GM19395 (cell line): ENCODE results near the gene NXPE3.
"Not testable (repeated sequence)": the region's sequence is repeated elsewhere in the genome, so short reads cannot be mapped to it uniquely, and the experiment has no call there.

Experiments used
- ATAC-seq: cut with Tn5 transposase; IDR thresholded peaks from one replicate; pipeline ENCODE4 v1.9.1; 2021; ENCODE audit warnings: mild to moderate bottlenecking, moderate library complexity; ENCODE audit not compliant: unreplicated experiment

NXPE3 gene

DNA sequence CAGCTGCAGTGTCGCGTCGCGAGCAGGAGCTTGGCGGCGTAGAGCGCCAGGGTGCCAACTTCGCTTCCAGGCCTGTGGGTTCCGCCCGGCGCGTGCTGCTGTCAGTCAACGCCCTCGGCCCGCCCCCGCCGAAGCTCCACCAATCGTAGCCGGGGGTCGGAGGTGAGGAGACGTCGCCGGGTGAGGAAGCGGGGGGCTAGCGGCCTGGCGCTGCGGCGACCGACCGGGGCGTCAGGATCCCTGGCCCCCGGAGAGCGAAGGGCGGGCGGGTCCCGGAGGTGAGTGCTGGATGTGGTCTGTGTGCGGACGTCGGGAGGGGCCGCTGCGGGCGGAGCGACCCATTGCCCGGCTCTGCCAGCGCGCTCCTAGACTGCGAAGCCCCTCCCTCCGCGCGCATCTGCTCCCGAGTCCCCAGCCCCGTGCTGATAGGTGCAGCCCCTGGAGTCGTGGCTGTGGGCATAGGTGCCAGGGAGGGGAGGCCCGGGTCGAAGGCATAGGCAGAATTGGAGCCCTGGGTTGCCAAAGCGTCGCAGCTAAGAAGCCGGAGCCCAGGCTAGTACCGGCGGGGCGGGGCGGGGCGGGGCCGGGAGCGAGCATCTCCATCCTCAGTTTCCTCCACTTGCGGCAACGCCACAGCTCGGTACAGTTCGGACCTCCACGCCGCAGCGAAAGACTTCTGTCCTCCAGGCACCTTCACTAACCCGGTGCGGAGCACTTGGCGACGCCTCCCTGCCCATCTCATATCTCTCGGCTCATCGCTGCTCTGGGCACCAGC is at the start of gene NXPE3:
Gene NXPE3 (plus strand): TSS at position 165 of the 775 bp plus-strand sequence. CDS start 6,386 bp downstream, outside the sequence.
- ATAC-seq: peak; percentile 93

GRCh38 chr3:101729586-101729985 is 49.4 kb upstream of the NXPE3 start:
- ATAC-seq: no peak

- ATAC-seq: no peak
Observed at GRCh38 chr3:101730839-101731238, 48.2 kb upstream of the NXPE3 start.

- ATAC-seq: no peak
Observed at GRCh38 chr3:101732240-101732641, 46.8 kb upstream of the NXPE3 start.

DNA sequence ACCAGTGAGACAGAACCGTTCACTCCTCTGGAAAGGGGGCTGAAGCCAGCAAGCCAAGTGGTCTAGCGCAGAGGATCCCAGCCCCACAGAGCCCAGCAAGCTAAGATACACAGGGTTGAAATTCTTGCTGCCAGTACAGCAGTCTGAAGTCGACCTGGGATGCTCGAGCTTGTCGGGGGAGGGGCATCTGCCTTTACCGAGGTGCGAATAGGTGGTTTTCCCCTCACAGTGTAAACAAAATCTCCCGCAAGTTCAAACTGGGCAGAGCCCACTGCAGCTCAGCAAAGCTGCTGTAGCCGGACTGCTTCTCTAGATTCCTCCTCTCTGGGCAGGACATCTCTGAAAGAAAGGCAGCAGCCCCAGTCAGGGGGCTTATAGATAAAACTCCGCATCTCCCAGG is 43.2 kb upstream of the NXPE3 start:
- no peak for ATAC-seq

DNA sequence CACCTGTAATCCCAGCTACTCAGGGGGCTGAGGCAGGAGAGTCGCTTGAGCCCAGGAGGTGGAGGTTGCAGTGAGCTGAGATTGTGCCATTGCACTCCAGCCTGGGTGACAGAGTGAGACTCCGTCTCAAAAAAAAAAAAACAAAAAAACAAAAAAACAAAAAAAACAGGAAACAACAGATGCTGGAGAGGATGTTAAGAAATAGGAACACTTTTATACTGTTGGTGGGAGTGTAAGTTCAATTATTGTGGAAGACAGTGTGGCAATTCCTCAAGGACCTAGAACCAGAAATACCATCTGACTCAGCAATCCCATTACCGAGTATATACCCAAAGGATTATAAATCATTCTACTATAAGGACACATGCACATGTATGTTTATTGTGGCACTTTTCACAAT is 37.1 kb upstream of the NXPE3 start:
- not testable (repeated sequence) for ATAC-seq

DNA sequence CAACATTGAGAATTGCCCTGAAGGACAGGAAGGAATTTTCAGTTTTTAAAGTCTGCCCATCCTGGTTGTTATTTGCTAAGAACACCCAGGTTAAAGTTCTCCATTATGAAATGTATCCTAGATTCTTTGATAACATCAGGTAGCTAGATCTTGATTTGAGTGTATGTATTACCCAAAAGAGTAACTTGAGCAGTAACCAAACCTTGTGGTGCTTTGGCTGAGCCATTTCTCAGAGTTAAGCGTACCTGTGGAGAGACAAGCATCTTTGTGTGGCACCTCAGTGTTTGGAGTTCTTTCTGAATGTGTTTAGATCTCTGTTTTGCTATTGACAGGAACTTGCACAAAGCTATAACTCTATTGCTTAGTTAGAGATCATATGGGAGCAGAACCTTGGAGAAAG is 34.2 kb upstream of the NXPE3 start:
- ATAC-seq: no peak

DNA sequence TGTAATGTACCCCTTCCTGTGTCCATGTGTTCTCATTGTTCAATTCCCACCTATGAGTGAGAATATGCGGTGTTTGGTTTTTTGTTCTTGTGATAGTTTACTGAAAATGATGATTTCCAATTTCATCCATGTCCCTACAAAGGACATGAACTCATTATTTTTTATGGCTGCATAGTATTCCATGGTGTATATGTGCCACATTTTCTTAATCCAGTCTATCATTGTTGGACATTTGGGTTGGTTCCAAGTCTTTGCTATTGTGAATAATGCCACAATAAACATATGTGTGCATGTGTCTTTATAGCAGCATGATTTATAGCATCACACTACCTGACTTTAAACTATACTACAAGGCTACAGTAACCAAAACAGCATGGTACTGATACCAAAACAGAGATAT is 33.1 kb upstream of the NXPE3 start:
- ATAC-seq: not testable (repeated sequence)

- not testable (repeated sequence) for ATAC-seq
Observed at GRCh38 chr3:101753386-101754113, 25.5 kb upstream of the NXPE3 start.

DNA sequence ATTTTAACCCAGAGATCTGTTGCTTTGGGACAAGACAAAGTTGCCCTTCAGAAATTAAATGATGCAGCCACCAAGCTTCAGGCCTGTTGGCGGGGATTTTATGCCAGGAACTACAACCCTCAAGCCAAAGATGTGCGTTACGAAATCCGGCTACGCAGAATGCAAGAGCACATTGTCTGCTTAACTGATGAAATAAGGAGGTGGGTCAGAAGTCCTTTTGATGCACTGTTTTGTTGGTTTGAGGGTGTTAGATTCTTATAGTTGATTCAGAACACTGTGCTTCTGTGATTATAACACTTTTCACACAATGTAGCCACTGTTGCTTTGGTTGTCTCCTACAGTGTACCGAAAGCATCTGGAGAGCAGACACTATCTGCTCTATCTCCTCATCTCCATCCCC is 20.8 kb upstream of the NXPE3 start:
- ATAC-seq: no peak

DNA sequence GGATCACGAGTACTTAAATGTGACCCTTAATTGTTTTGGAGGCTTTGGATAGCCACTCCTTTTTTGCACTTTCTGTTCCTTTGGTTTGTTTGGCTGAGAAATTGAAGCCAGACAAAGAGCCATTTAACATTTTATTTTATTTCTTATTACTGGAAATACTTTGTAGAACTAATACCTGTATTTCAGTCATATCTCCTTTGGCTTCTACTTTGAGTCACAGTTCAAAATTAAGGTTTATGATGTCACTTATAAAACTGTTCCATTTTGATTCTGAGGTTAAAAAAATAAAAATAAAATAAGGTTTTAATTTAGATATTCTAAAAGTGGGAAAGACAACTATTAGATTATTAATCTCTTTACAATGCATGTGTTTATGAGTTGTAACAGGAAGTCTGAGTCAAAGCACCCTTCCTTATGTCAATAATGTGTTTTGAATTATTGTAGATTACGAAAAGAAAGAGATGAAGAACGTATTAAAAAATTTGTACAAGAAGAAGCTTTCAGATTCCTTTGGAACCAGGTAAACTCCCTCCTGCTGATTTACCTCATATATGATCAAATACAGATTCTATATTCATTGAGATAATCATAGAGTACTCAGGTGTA is 16.9 kb upstream of the NXPE3 start:
- no peak for ATAC-seq

GRCh38 chr3:101777745-101778281 is 1.2 kb upstream of the NXPE3 start:
- not testable (repeated sequence) for ATAC-seq

DNA sequence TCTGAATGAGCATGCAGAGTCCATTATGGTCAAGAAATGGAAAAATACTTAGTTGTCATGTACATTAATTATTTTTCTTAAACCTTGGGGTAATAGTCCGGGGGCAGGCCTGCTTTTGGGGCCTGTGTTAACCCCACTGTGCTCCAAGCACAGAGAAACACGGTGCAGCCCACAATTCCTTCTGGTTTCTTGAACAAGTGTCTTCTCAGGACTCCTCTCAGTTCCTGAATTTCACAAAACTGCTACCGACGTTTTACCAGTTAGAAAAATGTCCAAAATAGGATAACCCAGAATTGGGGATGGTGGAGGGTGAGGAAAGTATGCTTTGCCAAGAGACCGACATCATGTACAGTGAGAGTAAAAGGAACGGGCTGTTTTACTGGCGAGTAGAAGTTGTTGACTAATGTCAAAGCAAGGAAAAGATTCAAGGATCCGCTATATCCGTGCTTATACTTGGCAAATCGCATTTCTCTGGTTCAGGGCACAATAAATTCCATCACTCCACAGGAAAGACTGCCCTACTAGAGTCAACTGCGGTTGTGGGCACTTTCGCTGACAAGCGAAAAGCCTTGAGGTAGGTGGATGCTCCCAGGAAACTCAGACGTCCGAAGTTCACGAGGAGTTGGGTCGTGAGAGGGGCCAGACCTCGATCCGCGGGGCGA is 495 bp upstream of the NXPE3 start:
- ATAC-seq: peak; percentile 13

- no peak for ATAC-seq
Observed at GRCh38 chr3:101779822-101780381, 891 bp downstream of the NXPE3 start.

DNA sequence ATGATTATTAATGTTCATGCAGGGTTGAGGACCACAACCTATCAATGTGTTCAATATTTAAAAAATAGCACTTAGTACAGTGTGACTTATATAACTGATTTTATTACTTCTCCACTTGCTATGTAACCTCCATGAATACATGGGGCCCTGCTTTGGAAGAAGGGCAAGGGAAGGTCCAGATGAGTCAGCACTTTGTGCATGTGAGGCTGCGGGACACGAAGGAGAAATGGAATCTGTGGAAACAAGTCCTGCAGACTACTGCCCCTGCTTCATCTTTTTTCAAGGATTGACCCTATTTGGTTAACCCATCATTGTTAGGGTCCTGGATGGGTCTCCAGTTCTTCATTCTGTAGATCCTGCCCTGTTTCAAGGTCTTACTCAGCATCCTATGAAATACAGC is 1.6 kb downstream of the NXPE3 start:
- ATAC-seq: no peak

DNA sequence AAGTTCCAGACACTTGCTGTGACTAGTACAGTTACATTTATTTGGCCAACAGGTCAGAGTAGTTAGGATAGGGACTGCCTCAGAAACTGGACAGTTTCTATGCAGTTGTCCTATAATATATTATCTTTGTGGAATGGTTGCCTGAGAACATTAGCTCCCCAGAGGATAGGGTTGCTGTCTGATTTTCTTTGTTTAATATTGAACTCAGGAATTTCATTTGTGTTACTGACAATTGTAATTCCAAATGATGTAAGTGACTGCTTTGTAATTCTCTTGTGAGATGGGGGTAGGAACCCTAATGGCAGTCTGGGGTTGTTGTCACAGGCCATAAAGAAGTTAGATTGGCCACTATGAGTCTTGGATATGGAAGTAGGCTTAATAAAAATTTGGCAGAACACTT is 2.2 kb downstream of the NXPE3 start:
- ATAC-seq: no peak

DNA sequence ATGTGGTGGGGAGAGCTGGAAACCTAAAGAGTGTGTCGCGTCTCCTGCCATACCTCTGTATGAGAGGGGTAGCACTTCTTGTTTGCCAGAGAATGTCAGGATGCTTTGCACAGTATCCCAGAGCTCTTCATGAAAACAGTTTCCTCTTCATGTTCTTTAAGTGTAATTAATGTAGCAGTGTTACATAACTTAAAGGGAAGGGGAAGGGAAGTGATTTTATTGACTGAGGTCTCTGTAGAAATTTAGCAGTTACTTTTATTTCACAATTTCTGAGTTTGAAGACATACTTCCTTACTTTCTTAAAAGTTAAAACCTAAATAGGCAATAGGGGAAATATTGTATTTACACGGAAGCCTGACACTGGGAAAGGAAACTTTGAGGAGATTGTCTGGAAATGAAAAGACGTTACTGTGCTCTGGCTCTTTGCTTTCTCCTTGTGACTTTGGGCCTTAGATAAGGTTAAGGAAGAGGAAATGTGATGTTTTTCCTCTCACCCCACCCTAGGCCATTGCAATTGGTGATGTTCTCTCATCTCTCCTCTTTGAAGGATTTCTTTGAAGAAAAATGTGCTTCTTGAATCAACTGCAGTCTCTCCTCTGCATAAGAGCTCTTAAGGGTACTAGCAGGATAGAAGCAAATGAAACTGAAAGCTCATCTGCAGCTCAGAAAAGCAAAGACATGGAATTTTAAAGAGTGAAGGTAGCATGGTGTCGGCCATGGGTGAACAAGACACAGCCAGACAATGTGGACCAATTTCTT is 6.0 kb downstream of the NXPE3 start:
- no peak for ATAC-seq

DNA sequence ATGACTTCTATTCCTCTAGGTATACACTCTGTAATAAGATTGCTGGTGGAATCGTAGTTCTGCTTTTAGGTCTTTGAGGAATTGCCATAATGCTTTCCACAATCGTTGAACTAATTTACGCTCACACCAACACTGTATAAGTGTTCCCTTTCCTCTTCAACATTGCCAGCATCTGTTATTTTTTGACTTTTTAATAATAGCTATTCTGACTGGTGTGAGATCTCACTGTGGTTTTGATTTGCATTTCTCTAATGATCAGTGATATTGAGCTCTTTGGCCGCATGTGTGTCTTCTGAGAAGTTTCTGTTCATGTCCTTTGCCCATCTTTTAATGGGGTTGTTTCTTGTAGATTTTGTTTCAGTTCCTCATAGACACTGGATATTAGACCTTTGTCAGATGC is 12.8 kb downstream of the NXPE3 start:
- peak; percentile 98 for ATAC-seq

DNA sequence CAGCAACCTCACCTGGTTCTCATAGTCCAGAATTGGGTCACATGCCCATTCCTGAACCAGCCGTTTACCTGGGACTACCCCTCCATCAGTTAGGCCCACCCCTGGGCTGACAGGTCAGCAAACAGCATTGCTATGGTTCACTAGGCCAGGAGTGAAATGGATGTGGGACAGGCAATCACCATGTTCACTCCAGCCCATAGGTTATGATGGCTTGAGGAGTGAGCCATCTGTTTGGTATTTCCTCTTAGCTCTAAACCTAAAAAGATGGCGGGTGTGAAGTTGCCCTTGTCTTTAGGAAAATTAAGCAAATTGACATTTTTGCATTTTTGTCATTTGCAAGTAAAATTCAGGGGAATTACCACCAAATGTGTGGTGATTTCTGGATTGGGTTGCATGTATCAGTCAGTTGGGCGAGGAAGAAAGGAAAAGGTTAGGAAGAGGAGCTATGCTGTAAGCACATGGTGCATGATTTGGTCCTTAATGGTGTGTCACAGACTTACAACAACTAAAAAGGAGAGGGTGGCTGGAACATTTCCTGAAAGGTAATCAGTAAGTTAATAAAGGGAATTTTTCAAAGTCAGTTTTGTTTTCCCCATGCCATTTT is 17.2 kb downstream of the NXPE3 start:
- no peak for ATAC-seq

DNA sequence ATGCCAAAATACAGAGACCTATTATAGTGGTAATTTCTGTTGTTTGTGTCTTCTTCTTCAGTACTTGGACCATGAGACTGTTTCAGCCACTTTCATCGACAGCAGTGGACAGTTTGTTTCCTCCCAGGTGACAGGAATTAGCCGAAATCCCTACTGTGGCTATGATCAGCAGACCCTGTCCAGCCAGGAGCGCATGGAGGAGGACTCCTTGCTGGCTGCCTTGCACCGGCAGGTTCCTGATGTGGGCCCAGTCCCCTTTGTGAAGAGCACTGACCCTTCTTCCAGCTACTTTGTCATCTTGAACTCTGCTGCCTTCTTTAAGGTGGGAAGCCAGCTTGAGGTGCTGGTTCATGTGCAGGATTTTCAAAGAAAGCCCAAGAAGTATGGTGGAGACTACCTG is 22.2 kb downstream of the NXPE3 start:
- ATAC-seq: no peak
